AG09319 (cell line): Measurements from ENCODE around the gene INSR.
"Not testable (repeated sequence)": the region's sequence is repeated elsewhere in the genome, so short reads cannot be mapped to it uniquely, and the experiment has no call there.

Experiments
- DNase-seq: peaks from one replicate; pipeline ENCODE4 v3.0.0-alpha.2; 2010; ENCODE audit warnings: low read depth; ENCODE audit errors: extremely low read depth
- TF ChIP-seq, protein P1 (sequence below): IDR thresholded peaks from 2 replicates; pipeline ENCODE4 v1.5.1; 2011; ENCODE audit warnings: low read depth, mild to moderate bottlenecking, inconsistent platforms, low read length, moderate library complexity

INSR gene

GRCh38 chr19:7331446-7331845 is 37.2 kb upstream of the INSR start:
- TF ChIP-seq, protein P1, sequence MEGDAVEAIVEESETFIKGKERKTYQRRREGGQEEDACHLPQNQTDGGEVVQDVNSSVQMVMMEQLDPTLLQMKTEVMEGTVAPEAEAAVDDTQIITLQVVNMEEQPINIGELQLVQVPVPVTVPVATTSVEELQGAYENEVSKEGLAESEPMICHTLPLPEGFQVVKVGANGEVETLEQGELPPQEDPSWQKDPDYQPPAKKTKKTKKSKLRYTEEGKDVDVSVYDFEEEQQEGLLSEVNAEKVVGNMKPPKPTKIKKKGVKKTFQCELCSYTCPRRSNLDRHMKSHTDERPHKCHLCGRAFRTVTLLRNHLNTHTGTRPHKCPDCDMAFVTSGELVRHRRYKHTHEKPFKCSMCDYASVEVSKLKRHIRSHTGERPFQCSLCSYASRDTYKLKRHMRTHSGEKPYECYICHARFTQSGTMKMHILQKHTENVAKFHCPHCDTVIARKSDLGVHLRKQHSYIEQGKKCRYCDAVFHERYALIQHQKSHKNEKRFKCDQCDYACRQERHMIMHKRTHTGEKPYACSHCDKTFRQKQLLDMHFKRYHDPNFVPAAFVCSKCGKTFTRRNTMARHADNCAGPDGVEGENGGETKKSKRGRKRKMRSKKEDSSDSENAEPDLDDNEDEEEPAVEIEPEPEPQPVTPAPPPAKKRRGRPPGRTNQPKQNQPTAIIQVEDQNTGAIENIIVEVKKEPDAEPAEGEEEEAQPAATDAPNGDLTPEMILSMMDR = no peak
- DNase-seq = no peak

DNA sequence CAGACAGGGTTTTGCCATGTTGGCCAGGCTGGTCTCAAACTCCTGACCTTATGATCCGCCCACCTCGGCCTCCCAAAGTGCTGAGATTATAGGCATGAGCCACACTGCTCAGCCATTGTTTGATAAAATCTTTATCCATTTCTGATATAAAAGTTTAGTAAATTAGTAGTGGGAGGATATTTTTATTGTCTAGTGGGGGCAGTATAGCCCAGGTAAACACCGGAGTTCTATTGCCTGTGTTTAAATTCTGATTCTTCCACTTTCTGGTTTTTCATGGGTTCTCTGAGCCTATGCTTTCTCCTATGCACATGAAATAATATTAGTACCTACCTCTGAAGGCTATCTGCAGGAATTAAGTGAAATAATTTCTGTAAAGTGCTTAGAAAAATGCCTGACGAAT is 34.4 kb upstream of the INSR start:
- TF ChIP-seq, protein P1 = no peak
- DNase-seq = no peak

DNA sequence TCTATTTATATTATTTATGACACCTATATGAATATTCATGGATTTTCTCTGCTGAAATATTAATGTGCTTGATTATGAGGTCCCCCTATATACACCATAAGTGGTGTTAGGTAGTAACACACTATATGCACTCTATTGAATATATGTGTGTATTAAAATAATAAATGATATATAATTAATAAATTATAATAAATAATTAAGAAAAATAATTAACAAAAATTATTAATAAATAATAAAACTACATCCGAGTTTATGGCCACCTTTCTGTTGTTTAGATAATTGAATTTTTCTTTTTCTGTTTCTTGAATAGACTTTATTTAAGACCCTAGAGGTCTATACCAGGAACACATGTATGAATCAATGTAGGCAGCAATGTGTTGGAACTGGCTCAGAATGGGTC is 33.6 kb upstream of the INSR start:
- TF ChIP-seq, protein P1 = no peak

DNA sequence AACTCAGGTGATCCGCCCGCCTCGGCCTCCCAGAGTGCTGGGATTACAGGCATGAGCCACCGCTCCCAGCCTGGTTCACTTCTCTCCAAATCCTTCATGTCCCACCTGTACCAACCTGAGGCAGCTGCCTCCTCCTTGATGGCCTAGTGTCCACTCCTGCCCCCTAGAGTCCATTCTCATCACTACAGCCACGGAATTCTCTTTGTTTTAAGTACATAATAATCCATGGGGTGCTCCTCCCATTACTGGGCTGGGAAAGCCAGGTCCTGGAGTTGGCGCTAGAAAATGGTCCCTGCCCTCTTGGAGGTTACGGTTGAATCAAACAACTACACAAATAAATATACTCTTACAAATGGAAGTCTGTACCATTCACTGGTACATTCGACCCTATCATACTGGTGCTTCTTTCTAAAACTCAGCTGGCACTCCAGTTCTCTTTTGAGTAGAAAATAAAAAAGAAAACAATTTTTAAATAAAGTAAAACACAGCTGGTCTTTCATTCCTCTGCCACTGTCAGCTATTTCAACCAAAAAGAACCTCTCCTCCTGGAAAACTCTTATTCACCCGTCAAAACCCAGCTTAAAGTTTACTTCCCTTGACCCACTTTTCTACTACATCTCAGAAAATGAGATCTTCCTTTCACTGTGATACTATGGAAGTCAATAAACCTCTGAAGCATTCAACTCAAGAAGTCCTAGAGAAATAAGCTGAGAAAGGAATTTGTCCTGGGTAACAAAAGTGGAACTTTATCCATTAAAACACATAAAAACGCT is 32.1 kb upstream of the INSR start:
- TF ChIP-seq, protein P1 = peak; percentile 29
- DNase-seq = no peak

More for the DNA sequence above, 33.6 kb upstream of the INSR start:
- DNase-seq = no peak

GRCh38 chr19:7318176-7318575 is 24.0 kb upstream of the INSR start:
- no peak for DNase-seq

DNA sequence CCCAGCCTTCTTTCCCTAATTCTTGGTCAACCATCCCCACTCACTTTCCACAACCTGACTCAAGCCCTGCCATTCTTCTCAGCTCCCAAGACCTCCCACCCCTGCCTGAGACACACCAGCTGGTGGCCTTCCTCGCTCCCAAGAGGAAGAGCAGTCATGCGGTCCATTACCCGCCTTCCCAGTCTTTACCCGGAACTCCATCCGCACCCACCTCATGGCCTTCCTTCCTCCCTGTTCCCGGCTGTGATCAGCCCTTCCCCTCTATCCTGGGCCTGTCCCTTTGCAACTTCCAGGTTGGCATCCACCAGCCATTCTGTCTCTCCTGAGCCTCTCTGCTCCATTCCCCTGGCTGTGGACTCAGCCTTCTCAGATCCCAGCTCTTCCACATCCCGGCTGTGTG is 18.6 kb upstream of the INSR start:
- DNase-seq = no peak
- TF ChIP-seq, protein P1 = no peak

More at GRCh38 chr19:7318176-7318575, 24.0 kb upstream of the INSR start:
- TF ChIP-seq, protein P1 = no peak

GRCh38 chr19:7311911-7312310 is 17.7 kb upstream of the INSR start:
- no peak for DNase-seq
- TF ChIP-seq, protein P1 = no peak

- not testable (repeated sequence) for DNase-seq
Observed at GRCh38 chr19:7308327-7308726, 14.1 kb upstream of the INSR start.
